SK-N-SH (cell line): ENCODE measurements around the gene RAPGEF1. TPM values are rescaled to one million over a fixed set of nuclear protein-coding genes. Genes with fewer than 3 reads are reported as not detected.

ENCODE experiments used
- CTCF ChIA-PET: fragments of 300-600, 350-600 bp; formaldehyde crosslinking; extraction: SDS; loops from one replicate; lab custom pipeline; 2021; lab: Yijun Ruan, JAX
- POLR2A ChIA-PET: fragments of 350-600 bp; sonication (Branson Sonifier 250); formaldehyde crosslinking; extraction: SDS; loops from one replicate; lab custom pipeline; 2020; ENCODE audit warnings: antibody characterized with exemption, inconsistent platforms; lab: Yijun Ruan, JAX
- DNase-seq: peaks from one replicate; pipeline ENCODE4 v3.0.0; 2012
- H2AFZ ChIP-seq: fragments of 200-600 bp; sonication (generic); 2 replicates; pipeline ENCODE4 v1.8.1; 2016; ENCODE audit warnings: antibody characterized with exemption, mild to moderate bottlenecking, low read depth
- H3F3A ChIP-seq: fragments of 200-600 bp; sonication (generic); replicated peaks from 2 replicates; pipeline ENCODE3; 2016; ENCODE audit warnings: antibody characterized with exemption, mild to moderate bottlenecking; ENCODE audit not compliant: insufficient read depth
- H3K27ac ChIP-seq, 2 experiments: fragments of 200-500 bp in 1 of 2; fragments of 200-600 bp in 1 of 2; sonication (Bioruptor generic) in 1 of 2; sonication (generic), shearing (Covaris generic) in 1 of 2; 2 replicates each; pipeline versions ENCODE4 v1.5.1 to v1.6.1; 2014 to 2016; ENCODE audit warnings: low read depth in 2 of 2, inconsistent platforms in 1 of 2, low read length in 1 of 2, mild to moderate bottlenecking in 1 of 2, mixed read lengths in 1 of 2
- H3K27me3 ChIP-seq: fragments of 200-600 bp; sonication (generic), shearing (Covaris generic); 2 replicates; pipeline ENCODE4 v1.6.1; 2016; ENCODE audit warnings: mixed run types; ENCODE audit not compliant: insufficient read depth
- H3K36me3 ChIP-seq, 2 experiments: fragments of 200-500 bp in 1 of 2; fragments of 200-600 bp in 1 of 2; sonication (Bioruptor generic) in 1 of 2; sonication (generic) in 1 of 2; replicated peaks in 1 of 2; 2 replicates each; pipeline versions ENCODE3 to v1.5.1; 2014 to 2016; ENCODE audit warnings: low read length in 1 of 2, mild to moderate bottlenecking in 1 of 2; ENCODE audit not compliant: insufficient read depth in 2 of 2, control insufficient read depth in 1 of 2
- H3K4me1 ChIP-seq, 2 experiments: fragments of 200-500 bp in 1 of 2; fragments of 200-600 bp in 1 of 2; sonication (Bioruptor generic) in 1 of 2; sonication (generic), shearing (Covaris generic) in 1 of 2; 2 replicates each; pipeline versions ENCODE4 v1.5.1 to v1.6.1; 2014 to 2016; ENCODE audit warnings: low read depth in 1 of 2, low read length in 1 of 2, mixed run types in 1 of 2; ENCODE audit not compliant: insufficient read depth in 2 of 2, control insufficient read depth in 1 of 2
- H3K4me2 ChIP-seq: fragments of 200-600 bp; sonication (generic), shearing (Covaris generic); 2 replicates; pipeline ENCODE4 v1.6.1; 2017; ENCODE audit warnings: mixed run types
- H3K4me3 ChIP-seq, 2 experiments: fragments of 200-500 bp in 1 of 2; fragments of 200-600 bp in 1 of 2; sonication (Bioruptor generic) in 1 of 2; sonication (generic), shearing (Covaris generic) in 1 of 2; 2 replicates each; pipeline versions ENCODE4 v1.5.1 to v1.8.1; 2014 to 2016; ENCODE audit warnings: low read depth in 2 of 2, inconsistent platforms in 1 of 2, low read length in 1 of 2, mild to moderate bottlenecking in 1 of 2, mixed read lengths in 1 of 2, moderate library complexity in 1 of 2
- H3K79me2 ChIP-seq: fragments of 200-600 bp; sonication (generic); 2 replicates; pipeline ENCODE4 v1.8.1; 2017; ENCODE audit warnings: mild to moderate bottlenecking; ENCODE audit not compliant: insufficient read depth
- H3K9ac ChIP-seq: fragments of 200-600 bp; sonication (generic); 2 replicates; pipeline ENCODE4 v1.6.1; 2017; ENCODE audit warnings: mixed run types
- H3K9me2 ChIP-seq: fragments of 200-600 bp; sonication (generic); 2 replicates; pipeline ENCODE4 v1.6.1; 2017; ENCODE audit warnings: mixed run types
- H3K9me3 ChIP-seq: fragments of 200-600 bp; sonication (generic); 2 replicates; pipeline ENCODE4 v1.6.1; 2017; ENCODE audit warnings: mixed run types, mild to moderate bottlenecking, moderate library complexity
- H4K20me1 ChIP-seq: fragments of 200-600 bp; sonication (generic); 2 replicates; pipeline ENCODE4 v1.6.1; 2017; ENCODE audit warnings: mild to moderate bottlenecking, mixed run types; ENCODE audit not compliant: insufficient read depth
- CHD2 ChIP-seq: fragments of 150-350 bp; IDR thresholded peaks from 2 replicates; pipeline ENCODE4 v1.6.1; 2018; ENCODE audit warnings: low read length; ENCODE audit not compliant: partially characterized antibody
- CTCF ChIP-seq: fragments of 200-600 bp; sonication (generic); IDR thresholded peaks from 2 replicates; pipeline ENCODE4 v1.6.1; 2017; ENCODE audit warnings: antibody characterized with exemption, mild to moderate bottlenecking, moderate library complexity
- FOSL2 ChIP-seq: IDR thresholded peaks from 2 replicates; pipeline ENCODE4 v1.4.0; 2012; ENCODE audit warnings: low read depth, mild to moderate bottlenecking, moderate library complexity, borderline replicate concordance
- GABPA ChIP-seq: IDR thresholded peaks from 2 replicates; pipeline ENCODE4 v1.4.0; 2012; ENCODE audit warnings: low read depth, mild to moderate bottlenecking
- JUND ChIP-seq: IDR thresholded peaks from 2 replicates; pipeline ENCODE4 v1.4.0; 2012
- MAX ChIP-seq: IDR thresholded peaks from 2 replicates; pipeline ENCODE4 v1.4.0; 2012; ENCODE audit warnings: low read depth
- MEF2A ChIP-seq: IDR thresholded peaks from 2 replicates; pipeline ENCODE4 v1.4.0; 2012; ENCODE audit warnings: low read depth, borderline replicate concordance
- MXI1 ChIP-seq: IDR thresholded peaks from 2 replicates; pipeline ENCODE4 v1.6.1; 2012; ENCODE audit warnings: mild to moderate bottlenecking, low read depth, low read length, improper control_type of control experiment
- NRF1 ChIP-seq: IDR thresholded peaks from 2 replicates; pipeline ENCODE4 v1.6.1; 2012; ENCODE audit warnings: low read depth, mild to moderate bottlenecking, low read length
- POLR2AphosphoS5 ChIP-seq: IDR thresholded peaks from 2 replicates; pipeline ENCODE4 v1.6.1; 2012; ENCODE audit warnings: low read depth, low read length
- RXRA ChIP-seq: IDR thresholded peaks from 2 replicates; pipeline ENCODE4 v1.4.0; 2012; ENCODE audit warnings: low read depth, mild to moderate bottlenecking, borderline replicate concordance
- SIN3A ChIP-seq: IDR thresholded peaks from 2 replicates; pipeline ENCODE4 v1.6.1; 2012; ENCODE audit warnings: low read depth, mild to moderate bottlenecking, low read length, moderate library complexity, borderline replicate concordance
- TAF1 ChIP-seq: IDR thresholded peaks from 2 replicates; pipeline ENCODE4 v1.6.1; 2012; ENCODE audit warnings: low read depth, mild to moderate bottlenecking, low read length, moderate library complexity, borderline replicate concordance
- TEAD4 ChIP-seq: IDR thresholded peaks from 2 replicates; pipeline ENCODE4 v1.4.0; 2012; ENCODE audit warnings: mild to moderate bottlenecking, borderline replicate concordance; ENCODE audit not compliant: insufficient read depth
- USF1 ChIP-seq: IDR thresholded peaks from 2 replicates; pipeline ENCODE4 v1.4.0; 2012; ENCODE audit warnings: low read depth, borderline replicate concordance
- USF2 ChIP-seq: fragments of 150-350 bp; IDR thresholded peaks from 2 replicates; pipeline ENCODE4 v1.6.1; 2017; ENCODE audit warnings: antibody characterized with exemption, low read length, low read depth, borderline replicate concordance
- WGBS: methylation state at CpG from one replicate; pipeline ENCODE4 v1.1.6; 2017; ENCODE audit warnings: low lambda C conversion rate; 5-methylcytosine and 5-hydroxymethylcytosine counted together
- polyA plus RNA-seq, 3 experiments: library from polyadenylated mRNA; depleted of rRNA; stranded (reverse); fragments of >200 nt; gene quantifications; 2 replicates each; pipeline ENCODE4 v1.2.3, GENCODE V29; 2012

Gene RAPGEF1
- polyA plus RNA-seq, 1 of the 3 experiments (the other 2 are of a cell fraction): 26.2 TPM

GRCh38 chr9:131713016-131713415, 26.9 kb downstream of the RAPGEF1 start:
- TF ChIP-seq RXRA (no peak), JUND (no peak), USF2 (no peak), MEF2A (no peak), TAF1 (no peak), POLR2AphosphoS5 (no peak), GABPA (no peak), FOSL2 (no peak), CHD2 (no peak)
- TF ChIP-seq, all 33 proteins: peak for 0
- Histone ChIP-seq H3K4me2 (no peak overlapping the region), H2AFZ (no peak overlapping the region), H3K36me3 (no peaks in the 10 kb centered on the region), H3F3A (peaks cover 8% of the 10 kb centered on the region), H3K4me1 (peaks cover 0 to 10% of the 10 kb centered on the region in 2 experiments; a peak in 1 of 4 replicates), H3K9me2 (no peaks in the 10 kb centered on the region), H3K27ac (no peak overlapping the region), H3K9ac (no peak overlapping the region), H4K20me1 (peaks cover 42% of the 10 kb centered on the region), H3K9me3 (no peaks in the 10 kb centered on the region), H3K79me2 (peaks cover 50% of the 10 kb centered on the region), H3K27me3 (no peaks in the 10 kb centered on the region), H3K4me3 (no peak overlapping the region)
- POLR2A ChIA-PET: no interaction called here
- CTCF ChIA-PET: interaction anchor here (1.6 to 1.9 kb wide), 2 partner anchors 9 to 122 kb away, joined by 5 to 6 read pairs; no protein-coding TSS in a partner anchor
- no peak for DNase-seq
- 98% methylated on average over 8 of the region's 8 CpGs for WGBS

- no peak overlapping the region for H3K9ac ChIP-seq
- POLR2A ChIA-PET: no interaction called here
- no peak overlapping the region for H3K4me3 ChIP-seq
- TF ChIP-seq USF2 (no peak), MEF2A (no peak), SIN3A (no peak), NRF1 (no peak), MAX (no peak), USF1 (no peak), TEAD4 (no peak), CTCF (no peak), MXI1 (no peak)
- TF ChIP-seq, all 33 proteins: peak for 0
- WGBS: 90% methylated on average over 9 of the region's 10 CpGs
- Histone ChIP-seq H3K79me2 (peaks cover 46% of the 10 kb centered on the region), H3K36me3 (no peaks in the 10 kb centered on the region), H2AFZ (no peak overlapping the region), H3K27me3 (no peaks in the 10 kb centered on the region), H3K4me2 (no peak overlapping the region), H3K9me2 (no peaks in the 10 kb centered on the region), H3K4me1 (peaks cover 0 to 18% of the 10 kb centered on the region in 2 experiments; a peak in 1 of 4 replicates), H3F3A (peaks cover 8% of the 10 kb centered on the region), H3K27ac (no peak overlapping the region), H4K20me1 (peaks cover 39% of the 10 kb centered on the region), H3K9me3 (no peaks in the 10 kb centered on the region)
- no peak for DNase-seq
- CTCF ChIA-PET: interaction anchor here (0.9 to 1.9 kb wide), 5 partner anchors 7 to 121 kb away, joined by 3 to 6 read pairs (median 3); no protein-coding TSS in a partner anchor
Observed at GRCh38 chr9:131712151-131712716, 27.6 kb downstream of the RAPGEF1 start.
